ENCODE measurements around the gene CACNB2.

- TF ChIP-seq POLR2A (IDR thresholded peaks at IDR 0.05): no peak
- TF ChIP-seq, protein P1, sequence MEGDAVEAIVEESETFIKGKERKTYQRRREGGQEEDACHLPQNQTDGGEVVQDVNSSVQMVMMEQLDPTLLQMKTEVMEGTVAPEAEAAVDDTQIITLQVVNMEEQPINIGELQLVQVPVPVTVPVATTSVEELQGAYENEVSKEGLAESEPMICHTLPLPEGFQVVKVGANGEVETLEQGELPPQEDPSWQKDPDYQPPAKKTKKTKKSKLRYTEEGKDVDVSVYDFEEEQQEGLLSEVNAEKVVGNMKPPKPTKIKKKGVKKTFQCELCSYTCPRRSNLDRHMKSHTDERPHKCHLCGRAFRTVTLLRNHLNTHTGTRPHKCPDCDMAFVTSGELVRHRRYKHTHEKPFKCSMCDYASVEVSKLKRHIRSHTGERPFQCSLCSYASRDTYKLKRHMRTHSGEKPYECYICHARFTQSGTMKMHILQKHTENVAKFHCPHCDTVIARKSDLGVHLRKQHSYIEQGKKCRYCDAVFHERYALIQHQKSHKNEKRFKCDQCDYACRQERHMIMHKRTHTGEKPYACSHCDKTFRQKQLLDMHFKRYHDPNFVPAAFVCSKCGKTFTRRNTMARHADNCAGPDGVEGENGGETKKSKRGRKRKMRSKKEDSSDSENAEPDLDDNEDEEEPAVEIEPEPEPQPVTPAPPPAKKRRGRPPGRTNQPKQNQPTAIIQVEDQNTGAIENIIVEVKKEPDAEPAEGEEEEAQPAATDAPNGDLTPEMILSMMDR (IDR thresholded peaks at IDR 0.05): no peak
- TF ChIP-seq POLR2AphosphoS5 (IDR thresholded peaks at IDR 0.05): no peak
Measured at GRCh38 chr10:18571076-18571475, 430.9 kb downstream of the CACNB2 start.
